HG02938 (cell line): Measurements from ENCODE around the gene ZP3.
"Not testable (repeated sequence)": the region's sequence is repeated elsewhere in the genome, so short reads cannot be mapped to it uniquely, and the experiment has no call there.

ENCODE experiments used
- ATAC-seq: cut with Tn5 transposase; IDR thresholded peaks from one replicate; pipeline ENCODE4 v1.9.1; 2021; ENCODE audit warnings: mild to moderate bottlenecking, moderate library complexity; ENCODE audit not compliant: unreplicated experiment

Gene ZP3

DNA sequence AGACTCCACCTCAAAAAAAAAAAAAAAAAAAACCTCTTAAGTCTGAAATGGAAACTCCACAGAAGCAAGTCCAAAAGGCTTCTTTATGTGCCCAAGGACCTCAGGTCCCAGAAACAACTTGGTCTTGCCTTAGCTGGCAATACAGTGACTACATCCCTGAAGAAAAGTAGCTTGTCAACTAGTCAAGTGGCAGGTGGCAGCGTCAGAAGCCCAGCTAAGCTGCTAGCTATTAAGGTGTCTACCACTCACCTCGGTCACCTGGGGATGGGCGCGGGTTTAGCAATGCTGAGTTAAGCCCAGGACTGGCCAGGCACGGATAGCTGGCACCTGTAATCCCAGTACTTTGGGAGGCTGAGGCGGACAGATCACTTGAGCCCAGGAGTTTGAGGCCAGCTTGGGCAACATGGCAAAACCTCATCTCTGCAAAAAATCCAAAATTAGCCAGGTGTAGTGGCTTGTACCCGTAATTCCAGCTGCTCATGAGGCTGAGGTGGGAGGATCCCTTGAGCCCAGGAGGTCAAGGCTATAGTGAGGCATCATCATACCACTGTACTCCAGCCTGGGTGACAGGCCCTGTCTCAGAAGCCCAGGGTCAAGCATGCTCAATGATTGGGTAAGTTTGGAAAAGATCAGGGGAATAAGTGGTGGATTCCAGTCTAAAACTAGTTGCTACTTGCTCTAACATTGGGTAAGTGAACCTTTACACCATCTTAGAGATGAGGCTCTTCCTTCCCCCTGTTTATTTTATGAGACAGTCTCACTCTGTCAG is 14.6 kb downstream of the ZP3 start:
- not testable (repeated sequence) for ATAC-seq

DNA sequence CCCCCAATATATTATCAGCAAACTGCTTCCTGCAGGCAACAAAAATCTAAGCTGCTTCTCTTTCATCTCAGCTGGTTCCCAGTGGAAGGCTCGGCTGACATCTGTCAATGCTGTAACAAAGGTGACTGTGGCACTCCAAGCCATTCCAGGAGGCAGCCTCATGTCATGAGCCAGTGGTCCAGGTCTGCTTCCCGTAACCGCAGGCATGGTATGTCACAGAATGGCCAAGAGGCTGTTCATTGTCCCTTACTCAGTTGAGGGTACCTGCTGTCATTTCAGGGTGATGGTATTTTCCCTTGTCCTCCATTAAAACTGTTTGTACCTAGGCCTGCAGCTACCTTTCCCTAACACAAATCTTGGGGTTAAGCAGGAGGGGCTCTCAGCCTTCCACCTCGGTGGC is 15.7 kb downstream of the ZP3 start:
- not testable (repeated sequence) for ATAC-seq

DNA sequence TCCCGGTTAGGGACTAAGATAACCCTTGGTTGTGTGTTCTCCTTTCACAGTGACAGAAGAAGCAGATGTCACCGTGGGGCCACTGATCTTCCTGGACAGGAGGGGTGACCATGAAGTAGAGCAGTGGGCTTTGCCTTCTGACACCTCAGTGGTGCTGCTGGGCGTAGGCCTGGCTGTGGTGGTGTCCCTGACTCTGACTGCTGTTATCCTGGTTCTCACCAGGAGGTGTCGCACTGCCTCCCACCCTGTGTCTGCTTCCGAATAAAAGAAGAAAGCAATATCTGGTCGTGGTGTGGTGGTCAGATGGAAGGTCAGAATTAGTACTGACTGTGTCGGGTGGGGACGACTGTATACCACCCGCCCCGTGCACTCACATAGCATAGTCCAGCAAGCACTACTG is 17.0 kb downstream of the ZP3 start:
- ATAC-seq: not testable (repeated sequence)

DNA sequence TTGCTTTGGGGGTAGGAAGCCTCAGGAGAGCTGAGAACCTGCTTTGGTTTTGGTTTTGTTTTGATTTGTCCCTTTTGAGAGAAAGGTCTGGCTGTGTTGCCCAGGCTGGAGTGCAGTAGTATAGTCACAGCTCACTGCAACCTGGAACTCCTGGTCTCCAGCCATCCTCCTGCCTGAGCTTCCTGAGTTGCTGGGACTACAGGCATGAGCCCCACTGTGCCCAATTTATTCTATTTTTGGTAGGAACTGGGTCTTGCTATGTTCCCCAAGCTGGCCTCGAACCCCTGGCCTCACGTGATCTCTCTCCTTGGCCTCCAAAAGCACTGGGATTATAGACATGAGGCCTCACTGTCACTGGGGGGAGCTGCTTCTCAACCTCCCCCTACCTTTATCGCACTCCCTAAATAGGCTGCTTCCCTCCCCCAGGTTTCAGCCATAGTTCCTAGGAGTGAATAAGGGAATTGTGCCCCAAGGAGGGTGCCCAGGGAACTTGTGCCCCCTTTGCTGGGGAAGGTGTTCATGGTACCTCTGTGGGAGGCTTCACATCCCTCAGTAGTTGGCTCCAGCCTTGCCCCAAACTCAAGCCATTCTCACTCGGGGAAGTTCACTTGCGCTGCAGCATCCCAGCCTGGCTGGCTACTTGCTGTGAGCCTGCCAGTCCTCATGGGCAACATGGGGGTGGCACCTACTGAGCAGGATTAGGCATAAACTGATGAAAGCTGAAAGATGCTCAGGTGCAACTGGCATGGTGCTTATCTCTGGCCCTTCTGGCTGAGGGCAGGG is 18.1 kb downstream of the ZP3 start:
- not testable (repeated sequence) for ATAC-seq

DNA sequence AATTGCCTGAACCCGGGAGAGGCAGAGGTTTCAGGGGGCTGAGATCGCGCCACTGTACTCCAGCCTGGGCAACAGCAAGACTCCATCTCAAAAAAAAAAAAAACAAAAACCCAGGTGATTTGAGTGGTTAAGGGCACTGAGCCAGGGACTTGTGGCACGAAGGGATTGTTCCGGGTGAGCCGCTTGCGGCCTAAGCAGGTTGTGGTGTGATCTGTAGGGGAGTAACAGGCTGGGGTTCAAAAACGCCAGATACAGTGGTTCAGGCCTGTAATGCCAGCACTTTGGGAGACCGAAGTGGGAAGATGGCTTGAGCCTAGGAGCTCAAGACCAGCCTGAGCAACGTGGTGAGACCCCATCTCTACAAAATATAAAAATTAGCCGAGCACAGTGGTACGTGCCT is 19.1 kb downstream of the ZP3 start:
- not testable (repeated sequence) for ATAC-seq

DNA sequence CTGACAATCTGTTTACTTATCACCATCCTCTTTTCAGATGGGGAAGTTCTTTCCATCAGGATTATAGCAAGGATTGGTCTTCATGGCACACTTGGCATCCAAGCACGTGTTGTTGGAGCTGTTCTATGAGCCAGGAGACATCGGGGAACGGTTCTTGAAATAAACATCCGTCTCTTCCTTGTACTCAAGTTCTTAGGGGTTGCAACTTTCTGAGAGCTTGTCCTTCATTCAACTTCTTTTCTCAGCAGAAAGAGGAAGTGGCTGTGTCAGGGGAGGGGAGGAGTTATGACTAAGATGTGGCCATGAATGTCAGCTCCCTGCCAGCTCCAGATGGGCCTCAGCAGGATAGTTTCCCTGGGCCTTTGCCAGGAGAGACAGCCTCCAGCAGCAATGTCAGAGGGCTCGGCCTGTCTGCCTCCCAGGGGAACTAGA is 20.8 kb downstream of the ZP3 start:
- ATAC-seq: peak; percentile 94

DNA sequence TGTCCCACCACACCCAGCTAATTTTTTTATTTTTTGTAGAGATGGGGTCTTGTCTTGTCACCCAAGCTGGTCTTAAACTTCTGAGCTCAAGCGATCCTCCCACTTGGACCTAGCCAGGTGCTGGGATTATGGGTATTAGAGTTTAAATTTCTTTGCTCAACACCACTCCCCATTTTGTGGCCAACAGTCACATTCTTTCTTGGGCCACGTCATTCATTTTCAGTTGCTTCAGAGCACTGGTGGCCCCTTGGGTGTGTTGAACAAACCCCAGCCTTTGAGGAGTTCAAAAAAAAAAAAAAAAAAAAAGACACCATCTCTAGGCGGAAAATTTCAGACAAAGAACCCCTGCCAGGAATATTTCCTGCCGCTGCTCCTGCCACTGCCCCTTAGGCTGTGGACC is 32.3 kb downstream of the ZP3 start:
- not testable (repeated sequence) for ATAC-seq

DNA sequence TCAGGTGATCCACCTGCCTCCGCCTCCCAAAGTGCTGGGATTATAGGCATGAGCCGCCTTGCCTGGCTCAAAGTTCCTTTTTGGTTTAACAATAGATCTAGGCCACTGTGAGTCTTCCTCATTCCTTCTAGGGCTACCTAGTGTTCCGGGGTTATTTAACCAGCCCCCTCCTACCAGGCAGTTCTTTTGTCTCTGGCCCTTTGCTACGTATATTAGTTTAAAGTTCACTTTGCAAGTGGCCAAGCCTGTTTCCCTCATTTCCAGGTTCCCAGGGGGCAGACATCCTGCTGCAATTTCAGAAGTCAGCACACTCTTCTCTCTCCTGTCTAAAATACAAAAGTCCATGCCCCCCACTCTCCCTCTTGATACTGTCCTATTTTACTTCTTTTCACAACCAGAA is 33.8 kb downstream of the ZP3 start:
- not testable (repeated sequence) for ATAC-seq

DNA sequence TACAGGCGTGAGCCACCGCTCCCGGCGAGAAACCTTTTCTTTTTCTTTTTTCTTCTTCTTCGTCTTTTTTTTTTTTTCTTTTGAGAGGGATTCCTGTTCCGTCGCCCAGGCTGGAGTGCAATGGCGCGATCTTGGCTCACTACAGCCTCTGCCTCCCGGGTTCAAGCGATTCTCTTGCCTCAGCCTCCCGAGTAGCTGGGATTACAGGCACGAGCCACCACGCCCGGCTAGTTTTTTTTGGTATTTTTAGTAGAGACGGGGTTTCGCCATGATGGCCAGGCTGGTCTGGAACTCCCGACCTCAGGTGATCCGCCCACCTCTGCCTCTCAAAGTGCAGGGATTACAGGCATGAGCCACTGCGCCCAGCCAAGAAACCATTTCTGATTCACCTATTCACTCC is 36.0 kb downstream of the ZP3 start:
- ATAC-seq: not testable (repeated sequence)

DNA sequence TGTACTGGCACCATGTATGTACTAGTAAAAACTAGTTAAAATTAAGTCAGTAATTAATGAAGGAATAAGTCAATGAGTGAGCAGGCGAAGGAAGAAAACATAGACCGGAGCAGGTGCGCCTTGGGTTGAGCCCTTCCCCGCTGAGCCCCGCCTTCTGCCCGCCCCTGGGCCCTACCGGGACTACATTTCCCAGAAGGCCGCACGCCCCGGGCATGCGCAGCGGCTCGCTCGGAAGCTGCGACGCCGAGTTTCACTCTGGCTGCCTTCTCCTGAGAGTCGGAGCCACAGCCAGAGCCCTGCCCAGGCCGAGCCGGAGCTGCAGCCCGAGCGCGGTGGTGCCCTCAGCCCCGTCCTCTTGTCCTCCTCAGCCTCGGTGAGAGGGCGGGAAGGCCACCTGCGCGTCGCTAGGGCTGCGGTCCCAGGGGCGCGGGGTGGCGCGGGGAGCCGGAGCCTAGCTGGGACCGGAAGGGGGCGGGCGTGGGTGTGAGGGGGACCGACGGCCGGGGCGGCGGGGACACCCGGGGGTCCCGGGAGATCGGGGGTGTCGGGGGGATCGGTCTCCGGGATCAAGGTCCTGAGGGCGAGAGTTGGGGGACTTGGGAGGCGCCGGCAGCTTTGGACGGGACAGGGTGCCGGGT is 36.8 kb downstream of the ZP3 start, which contains the start of gene DTX2:
TSS of gene DTX2 (plus strand) at position 246 of the 638 bp plus-strand sequence. CDS start 18,801 bp downstream, outside the sequence.
- peak; percentile 98 for ATAC-seq

DNA sequence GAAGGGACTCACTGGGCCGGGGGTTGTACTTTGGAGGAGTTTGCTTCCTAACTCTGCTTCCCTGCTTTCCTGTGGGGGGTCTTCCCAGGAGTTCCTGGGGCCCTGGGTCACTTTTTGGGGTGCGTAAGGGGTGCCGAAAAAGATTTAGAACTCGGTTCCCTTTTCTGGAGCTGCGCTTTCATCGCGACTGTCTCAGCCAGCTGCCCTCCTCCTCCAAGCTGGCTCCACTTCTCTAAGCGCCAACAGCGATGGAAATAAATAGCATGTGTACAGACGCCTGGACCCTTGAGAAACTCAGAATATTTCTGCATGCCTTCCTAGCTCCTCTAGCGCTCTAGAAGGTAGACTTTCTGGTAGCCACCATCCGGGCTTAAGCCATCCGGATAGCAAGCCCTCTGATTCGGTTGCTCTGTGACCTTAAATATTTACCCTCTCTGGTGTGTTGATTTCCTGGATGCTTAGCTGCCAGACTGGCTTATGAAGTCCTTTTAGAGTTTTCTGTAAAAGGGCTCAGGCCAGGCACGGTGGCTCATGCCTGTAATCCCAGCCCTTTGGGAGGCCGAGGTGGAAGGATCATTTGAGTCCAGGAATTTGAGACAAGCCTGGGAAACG is 37.6 kb downstream of the ZP3 start:
- ATAC-seq: not testable (repeated sequence)

DNA sequence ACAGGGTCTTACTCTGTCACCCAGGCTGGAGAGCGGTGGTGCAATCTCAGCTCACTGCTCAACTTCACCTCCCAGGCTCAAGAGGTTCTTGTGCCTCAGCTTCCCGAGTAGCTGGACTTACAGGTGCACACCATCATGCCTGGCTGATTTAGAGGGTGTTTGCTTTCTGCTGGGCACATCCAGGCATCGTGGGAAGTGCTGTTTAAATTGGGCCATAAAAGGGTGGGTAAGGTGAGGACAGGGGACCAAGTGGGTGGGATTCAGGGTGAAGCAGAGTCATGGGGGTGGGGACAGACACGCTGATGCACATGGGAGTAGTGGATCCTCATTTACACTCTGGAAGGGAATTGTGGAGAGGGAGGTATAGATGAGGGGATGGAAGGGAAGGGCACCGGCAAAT is 40.2 kb downstream of the ZP3 start:
- ATAC-seq: not testable (repeated sequence)

DNA sequence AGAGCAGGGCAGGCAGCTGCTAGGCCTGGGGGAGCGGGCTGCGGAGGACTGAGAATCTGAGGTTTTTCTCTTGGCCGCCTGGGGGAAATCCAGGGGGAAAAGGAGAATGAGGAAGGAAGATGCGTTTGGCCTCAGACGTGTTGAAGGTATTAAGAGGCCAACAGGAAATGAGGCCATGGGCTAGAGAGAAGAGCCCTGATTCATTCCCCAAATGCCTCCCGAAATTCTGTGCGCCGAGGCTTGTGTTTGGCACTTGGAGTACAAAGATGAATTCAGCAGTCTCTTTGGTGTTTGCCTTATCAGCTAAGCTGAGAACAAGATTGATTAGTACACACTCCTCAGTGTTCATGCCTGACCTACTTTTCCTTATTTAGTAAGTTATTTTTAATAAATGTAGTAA is 41.2 kb downstream of the ZP3 start:
- not testable (repeated sequence) for ATAC-seq

DNA sequence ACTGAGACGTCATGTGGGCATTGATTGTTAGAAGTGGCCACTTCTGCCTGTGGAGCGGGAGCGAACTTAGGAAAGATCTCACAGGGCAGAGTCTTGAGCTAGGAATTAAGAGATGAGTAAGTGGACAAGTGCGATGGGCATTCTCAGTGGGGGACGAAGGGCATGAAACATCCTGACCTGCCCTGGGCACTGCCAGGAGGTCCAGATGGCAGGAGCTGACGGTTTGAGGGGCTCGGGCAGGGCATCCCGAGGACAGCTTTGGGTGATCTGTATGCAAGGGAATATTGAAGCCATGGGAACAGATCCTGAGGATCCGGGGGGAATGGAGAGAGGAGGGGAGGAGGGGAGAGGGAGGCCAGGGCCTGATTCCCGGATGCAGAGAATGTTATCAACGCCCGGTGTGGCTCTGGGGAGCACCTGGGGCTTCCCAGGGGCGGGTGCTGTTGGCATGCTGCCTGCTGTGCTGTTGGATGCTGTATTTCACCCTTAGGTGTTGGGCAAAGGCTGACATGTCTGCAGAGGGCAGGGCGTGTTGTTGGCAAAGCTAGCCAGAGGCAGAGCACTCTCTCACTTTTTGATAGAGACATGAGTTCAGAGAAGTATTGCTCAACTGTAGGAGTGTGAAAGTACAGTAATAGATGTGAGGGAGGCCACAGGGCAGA is 43.1 kb downstream of the ZP3 start:
- not testable (repeated sequence) for ATAC-seq

DNA sequence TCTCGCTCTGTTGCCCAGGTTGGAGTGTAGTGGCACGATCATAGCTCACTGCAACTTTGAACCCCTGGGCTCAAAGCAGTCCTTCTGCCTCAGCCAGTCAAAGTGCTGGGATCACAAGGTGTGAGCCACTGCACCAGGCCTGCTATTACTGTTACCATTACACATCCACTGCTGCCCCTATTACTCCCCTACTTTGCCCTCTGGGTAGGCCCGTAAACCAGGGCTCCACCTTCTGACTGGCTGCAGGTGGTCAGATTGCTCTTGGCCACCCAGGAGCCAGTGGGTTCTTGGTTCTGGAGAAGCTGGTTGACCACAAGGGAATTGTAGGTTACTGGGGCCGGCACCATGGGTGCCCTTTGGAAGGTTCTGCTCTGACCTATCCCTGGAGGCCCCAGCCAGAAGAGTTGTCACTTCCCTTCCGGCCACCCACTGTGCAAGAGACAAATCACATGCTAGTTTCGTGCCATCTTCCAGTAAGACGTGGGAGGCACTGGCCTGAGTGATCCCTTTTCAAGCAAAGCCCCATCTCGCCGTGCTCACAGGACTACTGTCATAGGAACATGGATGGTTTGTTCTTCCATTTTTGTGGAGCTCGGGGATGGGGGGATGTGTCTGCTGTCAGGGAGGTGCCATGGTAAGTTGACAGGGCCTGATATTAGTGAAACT is 46.9 kb downstream of the ZP3 start:
- ATAC-seq: not testable (repeated sequence)

DNA sequence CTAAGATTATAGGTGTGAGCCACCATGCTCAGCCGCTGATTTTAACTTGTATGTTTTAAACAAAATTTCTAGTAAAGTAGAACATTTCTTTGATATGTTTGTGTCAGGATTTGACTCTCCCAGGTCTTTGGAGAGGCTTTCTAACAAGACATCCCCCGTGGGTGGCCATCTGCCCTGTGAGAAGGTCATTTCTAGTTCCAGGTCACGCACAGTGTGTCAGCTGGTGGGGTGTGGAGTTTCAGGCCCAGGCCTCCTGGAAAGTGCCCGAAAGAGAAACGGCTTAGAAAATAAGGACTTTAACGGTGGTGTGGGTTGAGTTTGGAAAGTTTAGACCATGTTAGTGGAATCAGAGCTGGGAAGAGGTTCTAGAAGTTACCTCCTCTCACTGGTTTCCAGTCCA is 48.3 kb downstream of the ZP3 start:
- ATAC-seq: not testable (repeated sequence)

DNA sequence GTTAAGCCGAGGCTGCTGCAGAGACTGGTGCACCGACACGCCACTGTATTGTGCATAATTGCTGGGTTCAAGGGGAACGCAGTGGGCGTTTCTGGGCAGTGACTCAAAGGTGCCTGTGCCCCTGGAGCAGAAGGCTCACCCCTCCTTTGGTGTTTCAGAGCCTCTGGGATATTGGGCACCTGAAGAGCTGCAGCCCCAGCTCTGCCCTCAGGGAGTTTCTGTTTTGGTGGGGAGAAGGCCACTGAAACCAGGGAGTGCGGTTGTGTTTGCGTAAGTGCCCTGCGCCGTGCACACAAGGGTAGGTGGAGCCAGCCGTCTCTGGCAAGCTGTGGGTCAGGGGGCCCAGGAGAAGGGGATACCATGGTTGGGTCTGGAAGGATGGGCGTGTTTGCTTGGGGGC is 51.5 kb downstream of the ZP3 start:
- not testable (repeated sequence) for ATAC-seq

DNA sequence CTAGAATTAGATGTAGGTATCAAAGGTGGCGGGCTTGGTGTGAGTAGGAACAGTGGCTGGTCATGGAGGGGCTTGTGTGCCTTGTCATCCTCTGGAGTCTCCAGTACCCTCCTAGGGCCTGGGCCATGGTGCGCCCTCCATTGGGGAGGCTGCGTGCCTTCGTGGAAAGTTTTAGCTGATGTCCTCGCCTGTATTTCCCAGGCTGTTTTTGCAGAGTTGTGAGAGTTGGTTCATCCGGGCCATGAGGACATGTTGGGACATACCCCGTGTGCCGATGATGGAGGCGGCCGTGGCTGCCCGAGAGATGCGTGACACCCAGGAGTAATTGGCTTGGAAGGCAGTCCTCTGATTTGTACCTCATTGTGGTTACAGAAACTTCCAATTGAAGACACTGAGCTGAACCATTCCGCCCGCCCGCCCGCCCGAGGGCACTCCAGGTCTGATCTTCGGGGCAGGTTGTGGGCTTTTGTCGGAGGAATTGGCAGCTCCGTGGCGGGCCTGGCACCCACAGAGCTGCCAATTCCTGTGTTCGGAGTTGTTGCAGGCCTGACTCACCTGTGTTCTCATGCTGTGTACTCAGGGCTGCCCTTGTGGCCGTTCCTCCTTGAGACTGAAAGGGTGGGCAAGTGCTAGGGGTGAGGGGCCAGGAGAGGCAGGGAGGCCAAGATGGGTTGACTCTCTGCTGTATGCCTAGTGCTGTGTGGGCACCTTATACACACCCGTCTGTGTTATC is 52.2 kb downstream of the ZP3 start:
- ATAC-seq: not testable (repeated sequence)

DNA sequence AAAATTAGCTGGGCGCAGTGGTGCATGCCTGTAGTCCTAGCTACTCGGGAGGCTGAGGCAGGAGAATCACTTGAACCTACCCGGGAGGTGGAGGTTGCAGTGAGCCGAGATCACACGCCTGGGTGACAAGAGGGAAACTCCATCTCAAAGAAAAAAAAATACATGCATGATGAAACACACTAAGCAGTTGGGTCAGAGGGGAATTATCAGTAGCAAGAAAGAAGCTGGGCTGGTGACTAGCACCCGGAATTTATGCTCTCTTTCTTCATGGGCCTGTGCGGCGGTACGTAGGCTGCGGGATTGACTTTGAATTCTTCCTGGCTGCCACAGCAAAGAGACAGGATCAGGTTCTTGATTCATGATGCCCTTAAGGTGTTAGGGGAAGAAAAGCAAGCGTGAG is 54.9 kb downstream of the ZP3 start:
- not testable (repeated sequence) for ATAC-seq
